Stomach smooth muscle (tissue), 2 donors: ENCODE results near the gene OR2K2.
"Not testable (repeated sequence)": the region's sequence is repeated elsewhere in the genome, so short reads cannot be mapped to it uniquely, and the experiment has no call there.

Experiments used
- H3K27ac ChIP-seq: one replicate; pipeline ENCODE4 v1.7.0; 2013; ENCODE audit warnings: mild to moderate bottlenecking, low read length, inconsistent platforms
- H3K27me3 ChIP-seq, 2 donors: one replicate each; pipeline ENCODE4 v1.7.0; 2013; ENCODE audit warnings: low read length in 2 of 2; ENCODE audit not compliant: insufficient read depth in 2 of 2, control insufficient read depth in 1 of 2
- H3K36me3 ChIP-seq, 2 donors: one replicate each; pipeline ENCODE4 v1.7.0; 2013; ENCODE audit warnings: low read length in 2 of 2; ENCODE audit not compliant: control insufficient read depth in 2 of 2, insufficient read depth in 2 of 2
- H3K4me1 ChIP-seq: one replicate; pipeline ENCODE4 v1.7.0; 2013; ENCODE audit warnings: low read length; ENCODE audit not compliant: control insufficient read depth, insufficient read depth
- H3K4me3 ChIP-seq, 2 donors: one replicate each; pipeline ENCODE4 v1.7.0; 2013; ENCODE audit warnings: low read length in 2 of 2
- H3K9ac ChIP-seq, 2 donors: one replicate each; pipeline ENCODE4 v1.7.0; 2013; ENCODE audit warnings: low read length in 2 of 2, mild to moderate bottlenecking in 1 of 2
- H3K9me3 ChIP-seq, 2 donors: one replicate each; pipeline ENCODE4 v1.7.0; 2013; ENCODE audit warnings: low read length in 2 of 2; ENCODE audit not compliant: control insufficient read depth in 2 of 2
- donor health status: healthy.
- donor health status: Pancreatic carcinoma.

OR2K2 gene

DNA sequence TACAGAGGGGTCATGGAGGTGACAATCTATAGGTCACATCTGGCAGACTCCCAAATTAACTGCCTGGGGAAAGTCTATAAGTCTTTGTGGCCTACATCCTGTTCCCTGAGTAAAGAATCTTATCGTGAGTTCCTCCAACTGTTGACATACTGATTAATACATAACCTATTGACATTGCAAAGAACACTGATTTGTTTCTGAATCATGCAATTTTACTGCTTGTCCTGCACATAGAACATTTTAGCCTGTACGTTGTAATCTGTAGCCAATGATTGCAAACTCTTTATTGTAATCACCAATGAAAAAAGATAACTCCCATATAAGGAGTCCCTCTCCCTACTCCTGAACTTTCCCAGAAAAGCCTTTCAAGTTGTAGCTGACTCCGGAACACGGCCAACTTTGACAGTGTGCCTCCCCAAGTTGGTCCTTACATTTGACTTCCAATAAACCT is 18.8 kb upstream of the OR2K2 start:
- Histone ChIP-seq H3K36me3 (no peaks in the 10 kb centered on the region), H3K4me3 (no peak overlapping the region), H3K9ac (no peak overlapping the region), H3K27me3 (no peaks in the 10 kb centered on the region), H3K9me3 (peaks cover 0 to 2% of the 10 kb centered on the region in 2 donors), H3K27ac (no peak overlapping the region), H3K4me1 (no peaks in the 10 kb centered on the region)

DNA sequence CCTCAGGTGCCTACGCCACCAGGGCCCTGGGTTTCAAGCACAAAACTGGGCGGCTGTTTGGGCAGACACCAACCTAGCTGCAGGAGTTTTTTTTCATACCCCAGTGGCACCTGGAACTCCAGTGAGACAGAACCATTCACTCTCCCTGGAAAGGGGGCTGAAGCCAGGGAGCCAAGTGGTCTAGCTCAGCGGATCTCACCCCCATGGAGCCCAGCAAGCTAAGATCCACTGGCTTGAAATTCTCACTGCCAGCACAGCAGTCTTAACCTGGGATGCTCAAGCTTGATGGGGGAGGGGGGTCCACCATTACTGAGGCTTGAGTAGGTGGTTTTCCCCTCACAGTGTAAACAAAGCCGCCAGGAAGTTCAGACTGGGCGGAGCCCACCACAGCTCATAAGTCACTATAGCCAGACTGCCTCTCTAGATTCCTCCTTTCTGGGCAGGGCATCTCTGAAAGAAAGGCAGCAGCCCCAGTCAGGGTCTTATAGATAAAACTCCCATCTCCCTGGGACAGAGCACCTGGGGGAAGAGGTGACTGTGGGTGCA is 4.4 kb upstream of the OR2K2 start:
- not testable (repeated sequence) for H3K36me3 ChIP-seq, H3K9me3 ChIP-seq, H3K4me3 ChIP-seq, H3K27me3 ChIP-seq, H3K27ac ChIP-seq, H3K4me1 ChIP-seq, H3K9ac ChIP-seq

DNA sequence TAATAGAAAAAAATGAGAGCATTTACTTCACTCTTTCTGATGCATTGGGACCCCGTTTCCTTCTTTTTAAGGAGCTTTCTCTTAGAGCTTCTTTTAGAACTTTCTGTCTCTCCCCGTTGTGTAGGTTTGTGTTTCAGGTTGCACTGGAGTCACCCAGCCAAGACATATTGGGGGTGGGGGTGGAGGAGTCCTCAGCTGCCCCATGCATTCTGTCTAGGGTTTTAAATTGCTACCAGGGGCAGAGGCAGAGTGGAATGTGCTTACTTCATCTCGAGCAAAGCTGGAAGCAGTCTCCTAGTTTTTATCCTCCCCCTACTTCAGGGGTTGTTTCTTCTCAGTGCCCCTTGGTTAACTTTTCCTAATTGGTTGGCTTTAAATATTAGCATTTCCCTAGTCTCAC is 9.4 kb downstream of the OR2K2 start:
- H3K27ac ChIP-seq = no peak overlapping the region
- no peaks in the 10 kb centered on the region for H3K36me3 ChIP-seq
- no peak overlapping the region for H3K9ac ChIP-seq
- H3K9me3 ChIP-seq = no peaks in the 10 kb centered on the region
- H3K4me1 ChIP-seq = no peaks in the 10 kb centered on the region
- H3K27me3 ChIP-seq = no peaks in the 10 kb centered on the region
- no peak overlapping the region for H3K4me3 ChIP-seq

DNA sequence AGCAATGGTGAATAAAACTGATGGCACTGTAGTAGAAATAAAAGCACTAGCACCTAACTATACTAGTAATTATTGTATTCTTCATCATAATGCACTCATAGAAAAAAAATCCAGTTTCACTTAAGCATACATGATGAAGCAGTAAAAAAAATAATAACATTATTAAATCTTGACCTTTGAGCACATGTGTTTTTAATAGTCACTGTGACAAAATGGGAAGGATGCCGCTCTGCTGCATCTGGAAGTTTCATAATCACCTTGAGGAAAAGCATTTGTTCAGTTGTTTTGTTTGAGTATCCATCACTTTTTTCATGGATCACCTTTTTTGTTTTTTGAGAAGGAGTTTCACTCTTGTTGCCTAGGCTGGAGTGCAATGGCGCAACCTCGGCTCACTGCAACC is 13.2 kb downstream of the OR2K2 start:
- Histone ChIP-seq H3K4me1 (no peaks in the 10 kb centered on the region), H3K36me3 (no peaks in the 10 kb centered on the region), H3K27ac (no peak overlapping the region), H3K9ac (no peak overlapping the region), H3K4me3 (no peak overlapping the region), H3K9me3 (no peaks in the 10 kb centered on the region), H3K27me3 (no peaks in the 10 kb centered on the region)

DNA sequence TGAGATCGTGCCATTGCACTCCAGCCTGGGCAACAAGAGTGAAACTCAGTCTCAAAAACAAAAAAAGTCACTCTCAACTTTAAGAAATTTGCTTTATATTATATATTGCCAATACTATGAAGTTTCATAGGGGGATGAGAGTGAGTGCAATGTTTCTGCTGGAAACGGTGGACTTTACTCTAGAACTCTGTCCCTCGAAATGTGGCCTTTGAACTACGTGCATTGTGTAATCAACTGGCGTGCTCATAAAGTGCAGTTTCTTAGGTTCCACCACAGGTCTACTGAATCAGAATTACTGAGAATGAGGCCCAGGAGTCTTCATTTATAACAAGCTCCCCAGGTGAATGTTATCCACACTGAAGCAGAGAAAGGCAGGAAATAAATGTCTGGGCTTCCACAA is 24.1 kb downstream of the OR2K2 start:
- H3K4me3 ChIP-seq = no peak overlapping the region
- no peak overlapping the region for H3K27ac ChIP-seq
- H3K4me1 ChIP-seq = no peaks in the 10 kb centered on the region
- no peak overlapping the region for H3K9ac ChIP-seq
- no peaks in the 10 kb centered on the region for H3K27me3 ChIP-seq
- H3K36me3 ChIP-seq = no peaks in the 10 kb centered on the region
- H3K9me3 ChIP-seq = no peaks in the 10 kb centered on the region

DNA sequence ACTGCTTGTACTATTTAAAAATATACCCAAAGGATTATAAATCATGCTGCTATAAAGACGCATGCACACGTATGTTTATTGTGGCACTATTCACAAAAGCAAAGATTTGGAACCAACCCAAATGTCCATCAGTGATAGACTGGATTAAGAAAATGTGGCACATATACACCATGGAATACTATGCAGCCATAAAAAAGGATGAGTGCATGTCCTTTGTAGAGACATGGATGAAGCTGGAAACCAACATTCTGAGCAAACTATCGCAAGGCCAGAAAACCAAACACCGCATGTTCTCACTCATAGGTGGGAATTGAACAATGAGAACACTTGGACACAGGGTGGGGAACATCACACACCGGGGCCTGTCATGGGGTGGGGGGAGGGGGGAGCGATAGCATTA is 26.0 kb downstream of the OR2K2 start:
- not testable (repeated sequence) for H3K36me3 ChIP-seq, H3K27ac ChIP-seq, H3K9me3 ChIP-seq, H3K9ac ChIP-seq, H3K4me1 ChIP-seq, H3K4me3 ChIP-seq, H3K27me3 ChIP-seq

DNA sequence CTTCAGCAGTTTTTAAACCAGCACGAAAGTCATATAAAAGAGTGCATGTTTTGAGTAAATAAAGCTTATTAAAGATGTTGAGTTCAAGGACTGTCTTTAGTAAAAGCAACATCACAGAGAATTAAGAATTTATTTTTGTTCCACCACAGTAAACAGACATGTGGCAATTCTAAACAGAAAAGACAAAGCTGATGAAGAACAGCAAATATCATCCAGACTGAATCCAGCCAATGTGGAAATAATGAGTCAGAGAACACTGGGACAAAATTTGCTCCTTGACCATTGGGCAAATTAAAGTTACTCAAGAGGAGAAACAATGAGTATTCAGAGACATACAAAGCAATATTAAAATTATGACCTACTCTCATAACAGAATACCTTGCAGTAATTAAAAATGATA is 28.8 kb downstream of the OR2K2 start:
- H3K4me1 ChIP-seq = no peaks in the 10 kb centered on the region
- no peak overlapping the region for H3K27ac ChIP-seq
- no peak overlapping the region for H3K9ac ChIP-seq
- no peak overlapping the region for H3K4me3 ChIP-seq
- H3K27me3 ChIP-seq = no peaks in the 10 kb centered on the region
- H3K9me3 ChIP-seq = no peaks in the 10 kb centered on the region
- H3K36me3 ChIP-seq = no peaks in the 10 kb centered on the region

DNA sequence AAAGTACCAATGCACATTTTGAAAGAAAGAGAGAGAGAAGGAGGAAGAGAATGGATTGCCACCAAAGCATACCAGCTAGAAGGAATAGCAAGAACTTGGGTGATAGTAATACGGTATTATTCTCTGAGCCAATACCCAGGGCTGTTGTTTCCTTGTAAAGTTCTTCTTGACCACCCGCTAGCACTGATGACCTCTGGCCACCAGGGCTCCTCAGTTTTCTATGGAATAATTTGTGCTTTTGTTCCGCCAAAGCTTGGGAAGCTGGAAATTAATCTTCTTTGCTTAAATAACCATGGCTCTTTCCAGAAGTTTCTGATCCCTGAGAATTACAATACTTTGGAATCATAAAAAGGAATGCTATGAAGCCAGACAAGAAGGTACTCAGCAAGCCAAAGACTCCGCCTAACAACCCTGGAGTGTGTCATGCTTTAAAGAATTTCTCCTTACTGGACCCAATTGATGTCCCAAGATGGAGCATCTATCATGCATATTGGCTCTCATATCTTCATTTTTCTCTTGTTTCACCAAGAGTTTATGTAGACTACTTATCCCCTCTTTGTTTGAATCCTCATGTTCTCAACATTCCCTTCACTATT is 29.8 kb downstream of the OR2K2 start:
- H3K4me1 ChIP-seq = no peaks in the 10 kb centered on the region
- no peaks in the 10 kb centered on the region for H3K27me3 ChIP-seq
- H3K9me3 ChIP-seq = no peaks in the 10 kb centered on the region
- H3K4me3 ChIP-seq = no peak overlapping the region
- no peak overlapping the region for H3K27ac ChIP-seq
- H3K36me3 ChIP-seq = no peaks in the 10 kb centered on the region
- no peak overlapping the region for H3K9ac ChIP-seq

DNA sequence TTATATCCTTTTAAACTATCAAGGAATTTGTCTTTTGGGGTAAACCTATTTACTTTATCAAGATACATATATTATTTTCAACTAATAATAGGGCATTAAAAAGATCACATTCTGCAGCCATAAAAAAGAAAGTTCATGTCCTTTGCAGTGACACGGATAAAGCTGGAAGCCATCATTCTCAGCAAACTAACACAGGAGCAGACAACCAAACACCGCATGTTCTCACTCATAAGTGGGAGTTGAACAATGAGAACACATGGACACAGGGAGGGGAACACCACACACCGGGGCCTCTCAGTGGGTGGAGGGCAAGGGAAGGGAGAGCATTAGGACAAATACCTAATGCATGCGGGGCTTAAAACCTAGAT is 30.4 kb downstream of the OR2K2 start:
- H3K36me3 ChIP-seq, H3K9ac ChIP-seq, H3K27me3 ChIP-seq, H3K4me3 ChIP-seq, H3K27ac ChIP-seq, H3K9me3 ChIP-seq, H3K4me1 ChIP-seq: not testable (repeated sequence)

DNA sequence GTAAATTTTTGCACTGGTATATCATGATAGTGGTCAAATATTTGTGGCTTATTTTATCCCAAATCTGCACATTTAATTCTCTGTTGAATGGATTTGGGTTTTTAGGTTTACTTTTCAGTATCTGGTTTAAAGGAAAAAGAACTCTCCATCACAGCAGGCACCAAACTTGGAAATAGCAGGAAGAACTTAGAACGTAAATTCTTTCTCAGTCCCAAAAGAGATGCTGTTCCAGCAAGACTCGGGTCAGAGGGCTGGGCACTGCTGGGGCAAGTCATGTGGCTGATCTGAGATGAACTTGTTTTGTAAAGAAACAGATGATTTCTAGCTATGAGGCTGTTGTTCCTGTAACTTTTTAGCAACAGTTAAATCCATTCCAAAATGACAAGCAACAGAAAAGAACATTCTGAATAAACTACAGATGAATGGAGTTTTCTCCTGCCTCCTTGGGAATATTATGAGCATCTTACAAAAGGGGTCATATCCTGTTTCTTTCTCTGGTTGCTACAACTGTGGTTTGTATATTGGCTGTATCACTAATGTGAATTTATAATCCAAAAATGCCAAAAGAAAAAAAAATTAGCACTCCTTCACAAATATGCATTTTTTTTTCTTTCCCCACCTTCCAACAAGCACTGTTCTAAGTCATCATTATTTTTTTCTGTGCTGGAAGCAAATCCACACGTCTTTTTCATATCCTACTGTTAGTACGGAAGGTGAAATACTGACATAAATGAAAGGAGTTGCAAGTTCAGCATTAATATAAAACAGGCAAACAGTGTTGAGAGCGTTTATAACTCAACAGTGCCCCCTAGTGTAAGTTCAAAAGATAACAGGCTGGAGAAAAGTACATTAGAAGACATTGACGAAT is 31.1 kb downstream of the OR2K2 start:
- H3K9ac ChIP-seq = no peak overlapping the region
- no peak overlapping the region for H3K4me3 ChIP-seq
- H3K9me3 ChIP-seq = no peaks in the 10 kb centered on the region
- no peaks in the 10 kb centered on the region for H3K4me1 ChIP-seq
- no peaks in the 10 kb centered on the region for H3K36me3 ChIP-seq
- no peak overlapping the region for H3K27ac ChIP-seq
- no peaks in the 10 kb centered on the region for H3K27me3 ChIP-seq

DNA sequence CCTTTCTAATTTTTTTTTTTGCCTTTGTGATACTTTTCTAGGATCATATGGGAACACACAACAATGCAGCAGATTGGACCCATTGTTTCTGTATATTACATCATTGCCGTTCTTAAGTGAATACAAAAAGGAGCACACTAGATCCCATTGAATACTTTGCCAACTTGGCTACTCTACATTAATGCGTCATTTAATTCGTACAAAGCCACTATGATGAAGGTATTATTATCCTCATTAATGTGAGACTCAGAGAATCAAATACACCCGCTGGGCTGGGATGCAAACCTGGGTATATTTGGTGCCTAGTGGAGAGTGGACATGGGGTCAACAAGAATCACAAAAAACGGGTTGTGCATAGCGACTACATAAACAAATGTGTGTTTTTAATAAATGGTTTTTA is 31.9 kb downstream of the OR2K2 start:
- no peaks in the 10 kb centered on the region for H3K27me3 ChIP-seq
- no peaks in the 10 kb centered on the region for H3K36me3 ChIP-seq
- no peak overlapping the region for H3K4me3 ChIP-seq
- no peaks in the 10 kb centered on the region for H3K9me3 ChIP-seq
- no peak overlapping the region for H3K9ac ChIP-seq
- H3K27ac ChIP-seq = no peak overlapping the region
- no peaks in the 10 kb centered on the region for H3K4me1 ChIP-seq
